PFSK-1 (cell line): ENCODE results near the gene DOCK9.

Experiments used
- FOXP2 ChIP-seq: optimal IDR thresholded peaks from 2 replicates; pipeline ENCODE3; 2011; ENCODE audit warnings: borderline replicate concordance, control low read depth, inconsistent platforms; ENCODE audit not compliant: insufficient read depth; ENCODE audit errors: extremely low read length, extremely low read depth
- POLR2AphosphoS5 ChIP-seq: IDR thresholded peaks from 2 replicates; pipeline ENCODE4 v1.6.1; 2012; ENCODE audit warnings: low read depth, mild to moderate bottlenecking, control low read depth, low read length, moderate library complexity
- REST ChIP-seq, 2 experiments: IDR thresholded peaks; 2 replicates each; pipeline versions ENCODE4 v1.6.1 to v1.8.0; 2011 to 2012; ENCODE audit warnings: low read depth in 2 of 2, low read length in 2 of 2, control low read depth in 1 of 2, inconsistent platforms in 1 of 2, mild to moderate bottlenecking in 1 of 2, moderate library complexity in 1 of 2; ENCODE audit not compliant: insufficient read depth in 1 of 2
- SIN3A ChIP-seq: IDR thresholded peaks from 2 replicates; pipeline ENCODE4 v1.6.1; 2012; ENCODE audit warnings: mild to moderate bottlenecking, low read length, moderate library complexity, borderline replicate concordance; ENCODE audit not compliant: insufficient read depth
- TAF1 ChIP-seq: IDR thresholded peaks from 2 replicates; pipeline ENCODE4 v1.6.1; 2012; ENCODE audit warnings: low read length, control low read depth, borderline replicate concordance; ENCODE audit not compliant: insufficient read depth

The DOCK9 gene

GRCh38 chr13:98842070-98842469 is 135.8 kb downstream of the DOCK9 start:
- TF ChIP-seq FOXP2 = no peak
- TF ChIP-seq TAF1 = no peak
- TF ChIP-seq REST (IDR thresholded peaks at IDR 0.05; ENCODE audit: insufficient read depth in 1 of 2, low read depth in 2 of 2, low read length in 2 of 2) = no peak
- TF ChIP-seq SIN3A = no peak
- TF ChIP-seq POLR2AphosphoS5 = no peak

DNA sequence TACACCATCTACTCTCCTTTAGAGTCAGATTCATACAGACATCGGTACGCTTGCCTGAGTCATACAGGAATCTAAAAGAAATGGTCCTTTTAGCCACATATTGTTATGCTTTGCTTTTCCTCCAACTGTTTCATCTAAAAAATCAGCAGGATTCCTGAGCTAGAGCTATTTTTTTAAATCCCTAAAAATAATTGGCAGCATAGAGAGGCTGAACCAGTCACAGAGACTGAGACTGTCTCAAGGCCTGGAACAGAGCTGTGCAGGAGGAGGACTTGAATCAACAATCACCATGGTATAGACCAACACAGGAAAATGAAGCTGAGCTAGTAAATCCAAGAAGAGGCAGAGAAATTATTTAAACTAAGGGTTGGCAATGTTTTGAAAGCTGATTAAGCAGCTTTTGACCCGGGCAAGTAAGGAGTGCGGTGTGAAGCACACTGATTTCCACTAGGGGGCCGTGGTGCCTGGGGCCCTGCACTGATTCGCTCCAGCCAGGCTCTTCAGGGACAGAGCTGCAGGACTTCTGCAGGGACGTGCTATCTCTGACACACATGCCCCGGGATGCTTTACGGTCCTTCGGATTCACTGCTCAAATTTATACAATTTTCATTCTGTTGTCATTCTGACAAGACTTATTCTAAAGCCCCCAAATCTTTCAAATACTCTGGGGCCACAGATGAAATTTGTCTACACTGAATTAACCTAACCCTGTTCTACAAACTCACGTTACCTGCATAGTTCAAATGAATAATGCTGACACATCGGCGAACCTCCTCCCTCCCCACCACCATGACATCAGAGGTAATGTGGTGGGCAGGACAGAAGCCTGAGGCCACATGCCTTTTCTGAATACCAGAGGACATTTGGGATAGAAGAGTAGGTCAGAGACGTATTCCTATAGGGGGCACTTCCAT is 137.8 kb downstream of the DOCK9 start:
- no peak for TF ChIP-seq FOXP2
- no peak for TF ChIP-seq TAF1
- no peak for TF ChIP-seq REST (IDR thresholded peaks at IDR 0.05; ENCODE audit: insufficient read depth in 1 of 2, low read depth in 2 of 2, low read length in 2 of 2)
- TF ChIP-seq SIN3A = no peak
- TF ChIP-seq POLR2AphosphoS5 = no peak

GRCh38 chr13:98838776-98839175 is 139.1 kb downstream of the DOCK9 start:
- TF ChIP-seq POLR2AphosphoS5 (no peak), FOXP2 (no peak), TAF1 (no peak), SIN3A (no peak), REST (IDR thresholded peaks at IDR 0.05; ENCODE audit: insufficient read depth in 1 of 2, low read depth in 2 of 2, low read length in 2 of 2) (no peak)

- TF ChIP-seq TAF1 (no peak), POLR2AphosphoS5 (no peak), SIN3A (no peak), REST (IDR thresholded peaks at IDR 0.05; ENCODE audit: insufficient read depth in 1 of 2, low read depth in 2 of 2, low read length in 2 of 2) (no peak), FOXP2 (no peak)
These were observed 140.0 kb downstream of the DOCK9 start for GRCh38 chr13:98837896-98838295.
